B cell (primary cell): Measurements from ENCODE around the gene ADAMTS17. TPM values are rescaled to one million over a fixed set of nuclear protein-coding genes. Genes with fewer than 3 reads are reported as not detected.

Experiments
- ATAC-seq: fragments of 200-7000 bp; cut with Tn5 transposase; one replicate; pipeline ENCODE4 v1.10.0; 2021; ENCODE audit warnings: low read depth, mild to moderate bottlenecking, moderate number of reproducible peaks, moderate library complexity
- CTCF ChIA-PET: fragments of 350-600 bp; sonication (Branson Sonifier 250); formaldehyde crosslinking; loops from one replicate; lab custom pipeline; 2021; ENCODE audit warnings: antibody characterized with exemption, inconsistent platforms; lab: Charles Lee
- POLR2A ChIA-PET: fragments of 350-600 bp; sonication (Branson Sonifier 250); formaldehyde crosslinking; loops from one replicate; lab custom pipeline; 2021; ENCODE audit warnings: antibody characterized with exemption; lab: Charles Lee
- DNase-seq: peaks from one replicate; pipeline ENCODE4 v3.0.0; 2013
- H2AFZ ChIP-seq: 2 replicates; pipeline ENCODE4 v1.6.1; 2012; ENCODE audit warnings: mild to moderate bottlenecking, low read depth, low read length; ENCODE audit not compliant: insufficient read depth, poor library complexity, severe bottlenecking
- H3K27ac ChIP-seq, 2 donors: 1 replicate in 1 of 2; 2 replicates in 1 of 2; pipeline ENCODE4 v1.5.1; 2012 to 2013; ENCODE audit warnings: low read length in 2 of 2, mild to moderate bottlenecking in 2 of 2, moderate library complexity in 1 of 2
- H3K27me3 ChIP-seq, 4 experiments: fragments of 200-600 bp in 1 of 4; sonication (generic) in 1 of 4; replicated peaks in 1 of 4; 1 replicate in 2 of 4; 2 replicates in 2 of 4; pipeline versions ENCODE4 v1.6.1 to v1.7.0; 2013 to 2016; ENCODE audit warnings: low read length in 3 of 4, mild to moderate bottlenecking in 2 of 4, mixed read lengths in 1 of 4, moderate library complexity in 1 of 4; ENCODE audit not compliant: insufficient read depth in 4 of 4, control insufficient read depth in 3 of 4; ENCODE audit errors: control extremely low read depth in 1 of 4
- H3K36me3 ChIP-seq, 2 experiments: replicated peaks in 1 of 2; 1 replicate in 1 of 2; 2 replicates in 1 of 2; pipeline versions ENCODE4 v1.6.1 to v1.7.1; 2013; ENCODE audit warnings: low read length in 1 of 2; ENCODE audit not compliant: insufficient read depth in 2 of 2, control insufficient read depth in 1 of 2; ENCODE audit errors: control extremely low read depth in 1 of 2, extremely low read depth in 1 of 2
- H3K4me1 ChIP-seq, 2 donors: fragments of 200-600 bp in 1 of 2; sonication (generic) in 1 of 2; 1 replicate in 1 of 2; 2 replicates in 1 of 2; pipeline versions ENCODE4 v1.5.1 to v1.6.1; 2013 to 2017; ENCODE audit warnings: low read length in 2 of 2; ENCODE audit not compliant: control insufficient read depth in 2 of 2, insufficient read depth in 2 of 2
- H3K4me2 ChIP-seq: replicated peaks from 2 replicates; pipeline ENCODE3; 2012; ENCODE audit warnings: mild to moderate bottlenecking, low read depth, low read length; ENCODE audit not compliant: poor library complexity, severe bottlenecking
- H3K4me3 ChIP-seq, 5 experiments: fragments of 200-600 bp in 1 of 5; sonication (generic) in 1 of 5; 1 replicate in 3 of 5; 2 replicates in 2 of 5; pipeline versions ENCODE4 v1.5.1 to v1.7.0; 2011 to 2016; ENCODE audit warnings: low read length in 4 of 5, mild to moderate bottlenecking in 4 of 5, low read depth in 2 of 5, control low read depth in 1 of 5, moderate library complexity in 1 of 5; ENCODE audit not compliant: insufficient read depth in 1 of 5; ENCODE audit errors: control extremely low read depth in 1 of 5, extremely low read depth in 1 of 5
- H3K79me2 ChIP-seq: fragments of 200-600 bp; sonication (generic); one replicate; pipeline ENCODE4 v1.6.0; 2016; ENCODE audit warnings: low read length; ENCODE audit not compliant: control insufficient read depth, insufficient read depth
- H3K9ac ChIP-seq: fragments of 200-600 bp; sonication (generic); 2 replicates; pipeline ENCODE4 v1.6.1; 2017; ENCODE audit warnings: mild to moderate bottlenecking, low read length, moderate library complexity
- H3K9me3 ChIP-seq, 3 donors: one replicate each; pipeline versions ENCODE4 v1.6.1 to v1.7.1; 2013; ENCODE audit warnings: low read length in 2 of 3; ENCODE audit not compliant: control insufficient read depth in 2 of 3, insufficient read depth in 1 of 3; ENCODE audit errors: control extremely low read depth in 1 of 3
- H4K20me1 ChIP-seq: 2 replicates; pipeline ENCODE4 v1.6.0; 2012; ENCODE audit warnings: mild to moderate bottlenecking, low read length; ENCODE audit not compliant: insufficient read depth, control insufficient read depth, poor library complexity, severe bottlenecking
- H3K27ac Mint-ChIP-seq: one replicate; pipeline ENCODE4 v1.8.0; 2021; ENCODE audit warnings: mixed read lengths
- H3K27me3 Mint-ChIP-seq: one replicate; pipeline ENCODE4 v1.8.0; 2021; ENCODE audit warnings: mixed read lengths
- H3K4me1 Mint-ChIP-seq: one replicate; pipeline ENCODE4 v1.8.0; 2021; ENCODE audit warnings: mixed read lengths
- H3K4me3 Mint-ChIP-seq: one replicate; pipeline ENCODE4 v1.8.0; 2021; ENCODE audit warnings: mixed read lengths
- H3K9me3 Mint-ChIP-seq: one replicate; pipeline ENCODE4 v1.8.0; 2022; ENCODE audit warnings: mixed read lengths; ENCODE audit not compliant: insufficient read depth
- CTCF ChIP-seq: fragments of 200-600 bp; IDR thresholded peaks from one replicate; pipeline ENCODE4 v1.8.0; 2022; ENCODE audit warnings: antibody characterized with exemption, mild to moderate bottlenecking
- EZH2 ChIP-seq: IDR thresholded peaks from 2 replicates; pipeline ENCODE4 v1.6.1; 2012; ENCODE audit warnings: borderline replicate concordance, low read depth, mild to moderate bottlenecking, moderate library complexity, low read length; ENCODE audit not compliant: insufficient read depth, poor library complexity, severe bottlenecking
- WGBS: methylation state at CpG from one replicate; pipeline ENCODE4 v1.1.5; 2013; ENCODE audit warnings: missing lambda C conversion rate; ENCODE audit not compliant: insufficient coverage; 5-methylcytosine and 5-hydroxymethylcytosine counted together
- intact Hi-C: fragments of 100-400 bp; cut with micrococcal nuclease; formaldehyde crosslinking; loops from one replicate; pipeline ENCODE4 v1.10.0; 2022
- polyA plus RNA-seq: library from polyadenylated mRNA; depleted of rRNA; stranded (reverse); fragments of >200 nt; gene quantifications from 2 replicates; pipeline ENCODE4 v1.2.3, GENCODE V29; 2012
- total RNA-seq, 2 donors: library from RNA; stranded (reverse); fragments of 120-200 nt in 1 of 2; gene quantifications; 1 replicate in 1 of 2; 2 replicates in 1 of 2; pipeline versions ENCODE4 v1.2.3 to v1.2.4, GENCODE V29; 2013 to 2022

The ADAMTS17 gene
- total and polyA plus RNA-seq, 2 donors (not counting 1 experiment from before 2014, with no cell fraction given), result 0.10 TPM; not detected in 1

GRCh38 chr15:100291106-100291505, 50.7 kb downstream of the ADAMTS17 start:
- intact Hi-C loops, result no loop called here
- Mint-ChIP-seq H3K9me3 (peaks cover 12% of the 10 kb centered on the region), H3K4me3 (no peak overlapping the region), H3K4me1 (no peaks in the 10 kb centered on the region), H3K27me3 (no peaks in the 10 kb centered on the region), H3K27ac (no peak overlapping the region)
- ChIA-PET CTCF (no interaction called here), POLR2A (no interaction called here)
- Histone ChIP-seq H3K4me3 (no peak overlapping the region), H3K79me2 (no peaks in the 10 kb centered on the region), H3K4me1 (no peaks in the 10 kb centered on the region), H3K4me2 (no peak overlapping the region), H3K9me3 (peaks cover 0 to 8% (median 0%) of the 10 kb centered on the region in 3 donors), H3K27ac (no peak overlapping the region), H3K9ac (no peak overlapping the region), H4K20me1 (no peaks in the 10 kb centered on the region), H3K27me3 (no peaks in the 10 kb centered on the region), H3K36me3 (no peaks in the 10 kb centered on the region), H2AFZ (no peak overlapping the region)
- no CpG with 5 or more reads among the region's 2 CpGs for WGBS
- TF ChIP-seq CTCF (no peak), EZH2 (no peak)
- ATAC-seq (no peak), DNase-seq (no peak)

DNA sequence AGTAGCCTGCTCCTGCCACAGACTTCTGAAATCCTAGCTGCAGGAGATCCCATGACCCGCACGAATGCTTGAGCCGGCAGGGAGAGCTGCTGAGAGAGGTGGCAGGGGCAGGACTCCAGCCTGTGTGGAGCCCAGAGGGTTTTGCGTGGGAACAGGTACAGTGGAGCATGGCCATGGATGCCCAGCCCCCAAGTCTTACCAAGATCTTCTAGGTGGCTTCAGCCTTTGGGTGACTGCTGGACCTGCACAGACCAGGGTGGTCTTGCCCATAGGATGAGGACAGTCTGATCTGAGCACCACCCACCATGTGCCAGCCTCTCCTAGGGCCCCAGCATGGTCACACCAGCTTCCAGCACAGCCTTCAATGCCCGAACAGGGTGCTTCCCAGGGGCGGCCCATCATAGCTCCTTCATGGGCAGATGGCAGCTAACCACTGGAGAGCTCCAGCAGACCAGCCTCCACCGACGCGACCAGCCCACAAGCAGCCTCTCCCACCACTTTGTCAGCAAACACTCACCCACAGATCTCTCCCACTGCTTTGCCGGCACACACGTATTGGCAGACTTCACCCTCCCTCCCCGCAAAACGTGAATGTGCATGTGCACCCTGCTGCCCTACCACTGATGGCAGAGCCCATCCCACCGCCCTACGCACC, 56.0 kb downstream of the ADAMTS17 start:
- intact Hi-C loops, result no loop called here
- no peak overlapping the region for H3K4me3 Mint-ChIP-seq

More for the DNA sequence above, 56.0 kb downstream of the ADAMTS17 start:
- no peak for ATAC-seq
- Histone ChIP-seq H4K20me1 (no peaks in the 10 kb centered on the region), H3K79me2 (no peaks in the 10 kb centered on the region), H3K4me2 (no peak overlapping the region), H3K9me3 (peaks cover 0 to 8% (median 0%) of the 10 kb centered on the region in 3 donors), H3K27ac (no peak overlapping the region), H3K4me3 (no peak overlapping the region), H3K27me3 (no peaks in the 10 kb centered on the region), H3K4me1 (no peaks in the 10 kb centered on the region), H3K36me3 (no peaks in the 10 kb centered on the region), H3K9ac (no peak overlapping the region), H2AFZ (no peak overlapping the region)
- POLR2A ChIA-PET, result no interaction called here
- CTCF ChIA-PET, result no interaction called here
- 95% methylated on average over 15 of the region's 15 CpGs for WGBS
- H3K27me3 Mint-ChIP-seq, result no peaks in the 10 kb centered on the region
- H3K9me3 Mint-ChIP-seq, result peaks cover 2% of the 10 kb centered on the region
- no peaks in the 10 kb centered on the region for H3K4me1 Mint-ChIP-seq
- no peak for TF ChIP-seq EZH2
- no peak for TF ChIP-seq CTCF
- H3K27ac Mint-ChIP-seq, result no peak overlapping the region
- no peak for DNase-seq
